Smooth muscle cell of the pulmonary artery (primary cell): ENCODE results near the gene FKBP1A. TPM values are rescaled to one million over a fixed set of nuclear protein-coding genes. Genes with fewer than 3 reads are reported as not detected.

Experiments used
- total RNA-seq: library from RNA; depleted of rRNA; stranded (reverse); fragments of >200 nt; gene quantifications from 2 replicates; pipeline ENCODE4 v1.2.3, GENCODE V29; 2014

FKBP1A gene
- 165 and 244 TPM in 2 replicates for total RNA-seq

GRCh38 chr20:1392693-1393506 is at the start of gene FKBP1A:
TSS of gene FKBP1A (minus strand) at chr20:1393054. CDS start at chr20:1392998, 56 bp downstream.

DNA sequence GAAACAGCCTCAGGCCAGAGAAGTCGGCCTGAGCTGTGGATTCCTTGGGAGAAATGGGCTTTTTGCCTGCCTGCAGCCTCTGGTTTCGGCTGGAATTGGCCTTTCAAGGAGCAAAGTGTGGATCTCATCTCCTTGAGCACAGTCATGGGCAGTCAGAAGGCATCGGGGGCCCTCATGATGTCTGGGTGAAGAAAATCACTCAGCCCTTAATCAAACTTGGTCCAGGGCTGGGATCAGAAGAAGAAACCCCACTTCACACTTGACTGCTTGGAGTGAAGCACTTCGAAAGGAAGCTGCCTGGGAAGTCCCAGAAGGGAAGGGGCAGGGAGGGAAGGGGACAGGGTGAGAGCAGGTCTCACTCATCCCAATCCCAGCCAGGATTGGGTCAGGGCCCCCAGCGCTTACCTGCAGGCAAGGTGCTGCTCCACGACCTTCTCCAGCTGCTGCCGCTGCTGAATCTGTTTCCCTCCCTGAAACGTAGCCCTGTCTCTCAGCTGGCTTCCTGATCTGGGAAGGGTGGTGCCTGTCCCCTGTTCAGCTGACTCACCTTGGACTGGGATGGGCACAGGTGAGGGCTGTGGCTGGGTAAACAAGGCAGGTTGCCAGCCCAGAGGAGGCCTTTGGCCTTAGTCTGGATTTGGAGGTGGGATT is 64.0 kb downstream of the FKBP1A start, which contains the start of gene SDCBP2:
SDCBP2 (minus strand) TSS at position 460 of the 651 bp plus-strand sequence. CDS start 8,723 bp downstream, outside the sequence.

Other genes starting within 250 kb of the FKBP1A start
- 0.10 and 0.13 TPM in 2 replicates for gene TMEM74B, start 208.1 kb downstream of the FKBP1A start, total RNA-seq
- gene C20orf202, start 189.6 kb downstream of the FKBP1A start, total RNA-seq = 0.07 TPM in 1 of 2 replicates, not detected in the other
- 0.13 and 0.53 TPM in 2 replicates for gene RAD21L1, start 167.0 kb downstream of the FKBP1A start, total RNA-seq
- gene SNPH, start 126.8 kb downstream of the FKBP1A start, total RNA-seq = 12.0 and 21.3 TPM in 2 replicates
- 1.8 and 2.1 TPM in 2 replicates for gene SDCBP2, start 63.9 kb downstream of the FKBP1A start, total RNA-seq
- gene NSFL1C, start 73.8 kb upstream of the FKBP1A start, total RNA-seq = 24.7 and 32.6 TPM in 2 replicates
- gene SIRPB2, start 98.4 kb upstream of the FKBP1A start, total RNA-seq = 0.33 TPM in 1 of 2 replicates, not detected in the other
- not detected in 2 replicates for gene SIRPD, start 164.7 kb upstream of the FKBP1A start, total RNA-seq
- 1.3 TPM in 1 of 2 replicates, not detected in the other for gene SIRPB1, start 227.0 kb upstream of the FKBP1A start, total RNA-seq